ENCODE results near the gene PDIK1L. TPM values are rescaled to one million over a fixed set of nuclear protein-coding genes. Genes with fewer than 3 reads are reported as not detected.

PDIK1L gene
- total and polyA plus RNA-seq, 9 of the 15 experiments (the other 6 are each of a cell fraction or from before 2014, with no cell fraction given), result 12.8 to 30.2 (median 21.5) TPM

GRCh38 chr1:26078286-26079177 is 33.1 kb upstream of the PDIK1L start (continued):
- TF ChIP-seq MCM2 (IDR thresholded peaks at IDR 0.05; ENCODE audit: low read depth) (no peak), TAL1 (IDR thresholded peaks at IDR 0.05) (peak; percentile 52), SIN3B (IDR thresholded peaks at IDR 0.05; ENCODE audit: low read depth) (no peak), RBFOX2 (IDR thresholded peaks at IDR 0.05; ENCODE audit: low read depth, low read length) (no peak), HIVEP1 (CRISPR knock-in tag; IDR thresholded peaks at IDR 0.05) (no peak), ARID3B (CRISPR knock-in tag; IDR thresholded peaks at IDR 0.05; ENCODE audit: borderline replicate concordance) (no peak), JUND (IDR thresholded peaks at IDR 0.05; ENCODE audit: borderline replicate concordance, low read depth, low read length) (peak; percentile 67), JUND (tag; IDR thresholded peaks at IDR 0.05; ENCODE audit: borderline replicate concordance, low read depth, low read length) (peak; percentile 56; the same call in 1 of the 3 replicates), TRIM24 (IDR thresholded peaks at IDR 0.05) (peak in 1 of 2 experiments; percentile 32; a peak in 1 of 4 replicates), ZNF217 (CRISPR knock-in tag; IDR thresholded peaks at IDR 0.05) (no peak), HNRNPLL (IDR thresholded peaks at IDR 0.05; ENCODE audit: low read depth, low read length, poor library complexity, severe bottlenecking) (no peak), ZBED1 (IDR thresholded peaks at IDR 0.05) (no peak), RBM34 (IDR thresholded peaks at IDR 0.05; ENCODE audit: borderline replicate concordance, insufficient read depth, low read length) (no peak), KLF10 (CRISPR knock-in tag; IDR thresholded peaks at IDR 0.05) (no peak), ZBTB40 (IDR thresholded peaks at IDR 0.05) (0 out of 2 replicates have a peak, but pooled peaks have one; percentile 28), ZBTB40 (CRISPR knock-in tag; IDR thresholded peaks at IDR 0.05) (no peak), EGR1 (conservative IDR thresholded peaks at IDR 0.05) (0 out of 2 replicates have a peak, but pooled peaks have one; percentile 23), ZNF589 (CRISPR knock-in tag; IDR thresholded peaks at IDR 0.05; ENCODE audit: low read depth) (no peak)
